ENCODE results near the gene POMGNT1.

DNA sequence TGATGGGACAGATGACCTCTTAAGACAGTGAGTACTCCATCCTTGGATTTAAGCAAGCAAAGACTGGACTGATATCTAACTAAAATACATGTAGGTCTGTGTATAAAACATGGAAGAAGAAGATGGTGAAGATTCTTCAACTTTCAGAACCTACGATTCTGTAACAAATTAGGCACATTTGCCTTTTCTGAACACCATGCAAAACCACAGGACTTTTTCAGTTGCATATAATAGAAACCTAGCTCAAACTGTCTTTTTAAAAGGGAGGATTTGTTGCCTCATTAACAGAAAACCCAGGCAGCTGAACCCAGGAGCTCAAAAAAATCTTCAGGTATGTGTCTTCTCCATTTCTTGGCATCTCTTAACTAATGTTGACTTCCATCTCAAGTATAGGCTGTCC is 38.0 kb downstream of the POMGNT1 start:
- TF ChIP-seq, protein P1, sequence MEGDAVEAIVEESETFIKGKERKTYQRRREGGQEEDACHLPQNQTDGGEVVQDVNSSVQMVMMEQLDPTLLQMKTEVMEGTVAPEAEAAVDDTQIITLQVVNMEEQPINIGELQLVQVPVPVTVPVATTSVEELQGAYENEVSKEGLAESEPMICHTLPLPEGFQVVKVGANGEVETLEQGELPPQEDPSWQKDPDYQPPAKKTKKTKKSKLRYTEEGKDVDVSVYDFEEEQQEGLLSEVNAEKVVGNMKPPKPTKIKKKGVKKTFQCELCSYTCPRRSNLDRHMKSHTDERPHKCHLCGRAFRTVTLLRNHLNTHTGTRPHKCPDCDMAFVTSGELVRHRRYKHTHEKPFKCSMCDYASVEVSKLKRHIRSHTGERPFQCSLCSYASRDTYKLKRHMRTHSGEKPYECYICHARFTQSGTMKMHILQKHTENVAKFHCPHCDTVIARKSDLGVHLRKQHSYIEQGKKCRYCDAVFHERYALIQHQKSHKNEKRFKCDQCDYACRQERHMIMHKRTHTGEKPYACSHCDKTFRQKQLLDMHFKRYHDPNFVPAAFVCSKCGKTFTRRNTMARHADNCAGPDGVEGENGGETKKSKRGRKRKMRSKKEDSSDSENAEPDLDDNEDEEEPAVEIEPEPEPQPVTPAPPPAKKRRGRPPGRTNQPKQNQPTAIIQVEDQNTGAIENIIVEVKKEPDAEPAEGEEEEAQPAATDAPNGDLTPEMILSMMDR (conservative IDR thresholded peaks at IDR 0.05; ENCODE audit: low read length), result no peak
- TF ChIP-seq EZH2phosphoT487 (IDR thresholded peaks at IDR 0.05; ENCODE audit: borderline replicate concordance, low read depth, low read length), result no peak

All from OCI-LY7 (cell line).